ENCODE data around the gene EYS. TPM values are rescaled to one million over a fixed set of nuclear protein-coding genes. Genes with fewer than 3 reads are reported as not detected.

Gene EYS
- total and polyA plus RNA-seq, 2 experiments from 2014 or later: 0.04 TPM; not detected in 1

DNA sequence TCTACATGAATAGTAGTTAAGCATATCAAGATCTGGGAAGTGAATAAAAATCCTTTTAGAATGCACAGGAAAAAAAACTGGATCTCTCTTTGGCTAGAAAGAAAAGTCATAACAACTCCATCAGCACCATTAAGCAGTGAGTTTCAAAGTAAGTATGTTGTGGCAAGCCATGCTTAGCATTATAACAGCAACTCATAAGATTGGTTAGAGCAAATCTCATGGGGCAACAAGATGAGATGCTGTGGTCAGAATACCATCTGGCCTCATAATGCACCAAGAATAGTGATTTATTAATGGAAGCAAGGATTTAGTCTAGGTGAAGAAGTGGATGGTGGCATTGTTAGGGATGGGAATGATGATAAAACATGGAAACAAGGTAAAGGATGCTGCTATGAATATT is 1912.0 kb downstream of the EYS start:
- in situ Hi-C loops (cut with MboI): loop anchor here (25.0 kb wide), 1 partner anchor 483 kb away; the partner anchor contains the start of gene LGSN
- no peak overlapping the region for H3K27ac ChIP-seq
- no peak for TF ChIP-seq EZH2phosphoT487 (IDR thresholded peaks at IDR 0.05; ENCODE audit: insufficient read depth, low read depth)
- TF ChIP-seq EZH2 (IDR thresholded peaks at IDR 0.05; ENCODE audit: insufficient read depth, poor library complexity, severe bottlenecking): no peak

DNA sequence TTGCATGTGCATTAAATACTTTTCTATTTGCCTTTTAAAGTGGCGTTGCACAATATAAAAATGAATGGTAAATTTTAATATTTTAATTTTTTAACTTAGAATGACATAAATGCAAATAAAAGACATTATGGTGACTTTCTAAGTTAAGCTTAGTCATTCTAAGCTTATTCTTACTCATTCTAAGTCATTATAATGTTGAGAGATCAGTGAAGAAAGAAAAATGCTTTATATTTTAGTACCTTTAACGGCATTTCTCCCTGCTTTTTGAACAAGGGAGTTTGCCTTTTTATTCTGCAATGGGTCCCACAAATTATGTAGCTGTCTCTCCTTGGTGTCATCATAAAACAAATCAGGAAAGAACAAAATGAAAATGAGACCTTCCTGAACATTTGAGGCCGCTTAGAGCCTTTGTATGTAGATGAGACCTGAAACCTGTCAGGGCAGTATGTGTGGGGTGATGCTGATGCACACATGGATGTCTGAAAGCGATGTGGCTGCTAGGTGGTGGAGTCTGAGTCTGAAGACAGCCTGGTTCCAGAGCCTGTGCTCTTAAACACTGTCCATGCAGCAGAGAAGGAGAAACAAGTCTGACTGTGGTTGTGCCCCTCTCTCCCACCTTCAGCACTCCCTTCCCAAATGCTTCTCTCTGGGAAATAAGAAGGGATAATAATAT is 1913.4 kb downstream of the EYS start:
- no peaks in the 10 kb centered on the region for H3K9me3 ChIP-seq (ENCODE audit: low read depth)
- H3K27ac ChIP-seq: no peak overlapping the region
- H3F3A ChIP-seq (ENCODE audit: insufficient read depth): peaks cover 10% of the 10 kb centered on the region; the same call in 1 of the 2 replicates
- 67 to 68% methylated on average over 4 of the region's 4 CpGs for WGBS, 2 experiments (ENCODE audit: low coverage in 1 of 2, low lambda C conversion rate in 2 of 2, missing lambda C conversion rate in 2 of 2)
- no peaks in the 10 kb centered on the region for H3K9me2 ChIP-seq (ENCODE audit: insufficient read depth)
- H3K79me2 ChIP-seq (ENCODE audit: insufficient read depth): no peaks in the 10 kb centered on the region
- no peak overlapping the region for H3K9ac ChIP-seq
- no peaks in the 10 kb centered on the region for H4K20me1 ChIP-seq (ENCODE audit: insufficient read depth)
- H3K4me2 ChIP-seq (ENCODE audit: unreplicated experiment): no peak overlapping the region
- H3K27me3 ChIP-seq (replicated peaks; ENCODE audit: insufficient read depth): no peaks in the 10 kb centered on the region
- peaks cover 6% of the 10 kb centered on the region for H3K4me1 ChIP-seq (ENCODE audit: insufficient read depth)
- H3K4me3 ChIP-seq: no peak overlapping the region
- in situ Hi-C loops (cut with MboI): loop anchor here (25.0 kb wide), 1 partner anchor 481 kb away; the partner anchor contains the start of gene LGSN
- no peak for TF ChIP-seq EZH2phosphoT487 (IDR thresholded peaks at IDR 0.05; ENCODE audit: insufficient read depth, low read depth)
- no peak for TF ChIP-seq EZH2 (IDR thresholded peaks at IDR 0.05; ENCODE audit: insufficient read depth, poor library complexity, severe bottlenecking)
- no peaks in the 10 kb centered on the region for H3K36me3 ChIP-seq (ENCODE audit: low read depth)
- peak; percentile 13 for DNase-seq
- no peak overlapping the region for H2AFZ ChIP-seq

More for the DNA sequence above, 1912.0 kb downstream of the EYS start:
- Histone ChIP-seq H3K4me1 (ENCODE audit: insufficient read depth) (peaks cover 6% of the 10 kb centered on the region), H3K27me3 (replicated peaks; ENCODE audit: insufficient read depth) (no peaks in the 10 kb centered on the region), H3K9ac (no peak overlapping the region), H3F3A (ENCODE audit: insufficient read depth) (peaks cover 10% of the 10 kb centered on the region; the same call in 1 of the 2 replicates), H2AFZ (no peak overlapping the region), H3K4me3 (no peak overlapping the region), H3K4me2 (ENCODE audit: unreplicated experiment) (no peak overlapping the region), H3K9me2 (ENCODE audit: insufficient read depth) (no peaks in the 10 kb centered on the region), H3K79me2 (ENCODE audit: insufficient read depth) (no peaks in the 10 kb centered on the region), H3K36me3 (ENCODE audit: low read depth) (no peaks in the 10 kb centered on the region), H4K20me1 (ENCODE audit: insufficient read depth) (no peaks in the 10 kb centered on the region), H3K9me3 (ENCODE audit: low read depth) (no peaks in the 10 kb centered on the region)
- DNase-seq: peak; percentile 35

DNA sequence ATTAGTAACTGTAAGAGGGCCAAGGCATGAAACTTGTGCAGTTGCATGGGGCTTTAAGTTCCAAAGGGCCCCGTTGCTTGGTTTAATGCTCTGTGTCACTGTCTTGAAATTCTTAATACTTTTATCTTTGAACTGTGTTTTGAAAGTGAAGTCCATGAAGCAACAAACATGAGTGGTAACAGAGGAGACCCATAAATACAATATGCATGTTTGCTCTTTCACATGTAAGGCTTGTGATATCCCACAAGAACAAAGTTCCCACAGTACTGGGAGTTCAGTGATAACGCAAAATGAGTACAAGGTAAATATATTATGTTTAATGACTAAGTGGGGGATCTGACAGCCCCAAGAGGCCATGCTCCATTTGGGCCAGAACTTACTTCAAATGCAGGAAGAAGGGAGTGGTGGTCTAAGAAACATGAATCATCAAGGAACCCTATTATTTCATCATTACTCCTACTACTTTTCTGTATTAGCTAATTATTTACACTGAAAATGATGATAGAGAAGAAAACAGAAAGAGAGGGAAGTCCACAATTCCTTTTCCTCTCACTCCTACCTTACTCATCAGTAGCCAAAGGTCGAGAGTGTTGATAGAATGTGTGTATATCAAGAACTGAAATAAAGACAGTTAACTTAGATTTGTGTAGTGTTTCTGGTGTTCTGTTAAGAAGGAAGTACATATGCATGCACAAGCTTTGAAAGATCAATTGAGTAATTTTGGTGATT is 1914.1 kb downstream of the EYS start:
- no peaks in the 10 kb centered on the region for H3K9me3 ChIP-seq (ENCODE audit: low read depth)
- H3K9me2 ChIP-seq (ENCODE audit: insufficient read depth): no peaks in the 10 kb centered on the region
- no peak overlapping the region for H3K27ac ChIP-seq
- no peak for DNase-seq
- H2AFZ ChIP-seq: no peak overlapping the region
- no peaks in the 10 kb centered on the region for H3K36me3 ChIP-seq (ENCODE audit: low read depth)
- 62 to 69% methylated on average over 3 of the region's 3 CpGs for WGBS, 2 experiments (ENCODE audit: low coverage in 1 of 2, low lambda C conversion rate in 2 of 2, missing lambda C conversion rate in 2 of 2)
- no peaks in the 10 kb centered on the region for H3K27me3 ChIP-seq (replicated peaks; ENCODE audit: insufficient read depth)
- in situ Hi-C loops (cut with MboI): loop anchor here (25.0 kb wide), 1 partner anchor 481 kb away; the partner anchor contains the start of gene LGSN
- H3K9ac ChIP-seq: no peak overlapping the region
- H3F3A ChIP-seq (ENCODE audit: insufficient read depth): peaks cover 10% of the 10 kb centered on the region; the same call in 1 of the 2 replicates
- H4K20me1 ChIP-seq (ENCODE audit: insufficient read depth): no peaks in the 10 kb centered on the region
- H3K4me3 ChIP-seq: no peak overlapping the region
- no peaks in the 10 kb centered on the region for H3K79me2 ChIP-seq (ENCODE audit: insufficient read depth)
- no peak overlapping the region for H3K4me2 ChIP-seq (ENCODE audit: unreplicated experiment)
- TF ChIP-seq EZH2 (IDR thresholded peaks at IDR 0.05; ENCODE audit: insufficient read depth, poor library complexity, severe bottlenecking): no peak
- no peak for TF ChIP-seq EZH2phosphoT487 (IDR thresholded peaks at IDR 0.05; ENCODE audit: insufficient read depth, low read depth)
- H3K4me1 ChIP-seq (ENCODE audit: insufficient read depth): peaks cover 6% of the 10 kb centered on the region

DNA sequence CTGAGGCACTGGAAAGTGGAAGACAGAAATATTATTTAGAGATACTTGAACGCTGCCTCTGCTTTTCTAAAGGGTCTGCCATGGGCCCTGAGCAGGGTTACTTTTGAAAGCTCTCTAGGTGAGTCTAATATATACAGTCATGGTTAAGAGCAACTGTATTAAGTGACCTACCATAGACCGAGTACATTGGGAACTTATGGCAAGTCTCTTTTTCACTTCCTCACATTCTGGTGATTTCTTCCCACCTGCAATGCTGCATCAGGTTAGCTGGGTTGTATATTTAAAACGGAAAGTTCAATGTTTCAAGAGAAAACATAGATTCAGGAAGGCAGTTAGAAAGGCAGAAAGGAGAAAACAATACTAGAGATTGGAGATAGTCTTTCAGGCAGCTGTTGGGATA is 1916.7 kb downstream of the EYS start:
- peaks cover 6% of the 10 kb centered on the region for H3K4me1 ChIP-seq (ENCODE audit: insufficient read depth)
- H3K36me3 ChIP-seq (ENCODE audit: low read depth): no peaks in the 10 kb centered on the region
- H3K27me3 ChIP-seq (replicated peaks; ENCODE audit: insufficient read depth): no peaks in the 10 kb centered on the region
- H3K9me2 ChIP-seq (ENCODE audit: insufficient read depth): no peaks in the 10 kb centered on the region
- H3K79me2 ChIP-seq (ENCODE audit: insufficient read depth): no peaks in the 10 kb centered on the region
- no peak overlapping the region for H3K9ac ChIP-seq
- TF ChIP-seq EZH2phosphoT487 (IDR thresholded peaks at IDR 0.05; ENCODE audit: insufficient read depth, low read depth) (no peak), EZH2 (IDR thresholded peaks at IDR 0.05; ENCODE audit: insufficient read depth, poor library complexity, severe bottlenecking) (no peak)
- H3K9me3 ChIP-seq (ENCODE audit: low read depth): no peaks in the 10 kb centered on the region
- H3F3A ChIP-seq (ENCODE audit: insufficient read depth): peaks cover 10% of the 10 kb centered on the region; the same call in 1 of the 2 replicates
- DNase-seq: no peak
- H3K4me3 ChIP-seq: no peak overlapping the region
- no peak overlapping the region for H2AFZ ChIP-seq
- in situ Hi-C loops (cut with MboI): loop anchor here (25.0 kb wide), 1 partner anchor 478 kb away; the partner anchor contains the start of gene LGSN
- H3K27ac ChIP-seq: no peak overlapping the region
- WGBS, 2 experiments (ENCODE audit: low coverage in 1 of 2, low lambda C conversion rate in 2 of 2, missing lambda C conversion rate in 2 of 2): 82 to 84% methylated on average over 3 of the region's 3 CpGs
- no peaks in the 10 kb centered on the region for H4K20me1 ChIP-seq (ENCODE audit: insufficient read depth)
- H3K4me2 ChIP-seq (ENCODE audit: unreplicated experiment): no peak overlapping the region

All from GM23248 (cell line).